Esophagus squamous epithelium (tissue), 4 donors: Measurements from ENCODE around the gene ABCC5.

ENCODE experiments used
- CTCF ChIP-seq, 6 experiments: fragments of 450-650 bp in 4 of 6; fragments of 200-600 bp in 2 of 6; sonication (generic) in 2 of 6; IDR thresholded peaks; one replicate each; pipeline ENCODE4 v1.5.1; 2016 to 2019; ENCODE audit warnings: antibody characterized with exemption in 6 of 6, mild to moderate bottlenecking in 4 of 6, moderate library complexity in 4 of 6
- POLR2A ChIP-seq, 4 donors: fragments of 450-650 bp; IDR thresholded peaks; one replicate each; pipeline ENCODE4 v1.6.1; 2017; ENCODE audit warnings: antibody characterized with exemption in 4 of 4, mild to moderate bottlenecking in 4 of 4, moderate library complexity in 3 of 4

GRCh38 chr3:183895774-183896173 lies 121.9 kb downstream of the ABCC5 start:
- TF ChIP-seq CTCF (IDR thresholded peaks at IDR 0.05): no peak
- no peak for TF ChIP-seq POLR2A (IDR thresholded peaks at IDR 0.05)
